HepG2 (cell line): Measurements from ENCODE around the gene TARBP2. TPM values are rescaled to one million over a fixed set of nuclear protein-coding genes. Genes with fewer than 3 reads are reported as not detected.

Experiments used
- AGO1 ChIP-seq: fragments of 200-400 bp; formaldehyde crosslinking; IDR thresholded peaks from 2 replicates; pipeline ENCODE4 v1.6.1; 2017; ENCODE audit warnings: mild to moderate bottlenecking, low read depth, low read length, moderate library complexity; ENCODE audit not compliant: poor library complexity, severe bottlenecking
- AHR ChIP-seq: IDR thresholded peaks from 2 replicates; pipeline ENCODE4 v1.6.1; 2018; ENCODE audit warnings: missing genetic modification reagents, missing compliant biosample characterization
- ATF2 ChIP-seq: sonication (generic); formaldehyde crosslinking; IDR thresholded peaks from 2 replicates; pipeline ENCODE4 v1.4.0; 2020; ENCODE audit warnings: missing genetic modification reagents
- CCAR2 ChIP-seq: fragments of 200-400 bp; formaldehyde crosslinking; optimal IDR thresholded peaks from 2 replicates; pipeline ENCODE3; 2018; ENCODE audit warnings: low read depth, mild to moderate bottlenecking, low read length, moderate library complexity
- CENPX ChIP-seq: sonication (generic); formaldehyde crosslinking; IDR thresholded peaks from 2 replicates; pipeline ENCODE4 v1.9.0; 2021; ENCODE audit warnings: mild to moderate bottlenecking, missing genetic modification reagents, moderate library complexity
- FOSL1 ChIP-seq: sonication (generic); formaldehyde crosslinking; IDR thresholded peaks from 2 replicates; pipeline ENCODE4 v1.9.0; 2021; ENCODE audit warnings: missing genetic modification reagents, borderline replicate concordance
- FOXC1 ChIP-seq: sonication (generic); formaldehyde crosslinking; IDR thresholded peaks from 2 replicates; pipeline ENCODE4 v1.8.0; 2022; ENCODE audit warnings: mild to moderate bottlenecking, missing genetic modification reagents, borderline replicate concordance
- FOXP1 ChIP-seq, 2 experiments: fragments of 450-650 bp in 1 of 2; IDR thresholded peaks; 2 replicates each; pipeline ENCODE4 v1.6.1; 2017 to 2018; ENCODE audit warnings: antibody characterized with exemption in 1 of 2
- HOXA7 ChIP-seq: sonication (generic); formaldehyde crosslinking; IDR thresholded peaks from 2 replicates; pipeline ENCODE4 v1.8.1; 2022; ENCODE audit warnings: mild to moderate bottlenecking, missing genetic modification reagents, moderate library complexity
- KMT2A ChIP-seq: sonication (generic); formaldehyde crosslinking; IDR thresholded peaks from 2 replicates; pipeline ENCODE4 v1.4.0; 2020; ENCODE audit warnings: missing genetic modification reagents
- PCBP1 ChIP-seq: fragments of 200-400 bp; formaldehyde crosslinking; IDR thresholded peaks from 2 replicates; pipeline ENCODE4 v1.6.1; 2017; ENCODE audit warnings: mild to moderate bottlenecking, low read depth, low read length, borderline replicate concordance
- PLRG1 ChIP-seq: fragments of 450-650 bp; conservative IDR thresholded peaks from 2 replicates; pipeline ENCODE4 v1.6.1; 2016
- RFXAP ChIP-seq: sonication (generic); formaldehyde crosslinking; IDR thresholded peaks from 2 replicates; pipeline ENCODE4 v1.4.0; 2020; ENCODE audit warnings: missing genetic modification reagents, borderline replicate concordance
- SRSF9 ChIP-seq: fragments of 200-400 bp; formaldehyde crosslinking; IDR thresholded peaks from 2 replicates; pipeline ENCODE4 v1.6.1; 2018; ENCODE audit warnings: borderline replicate concordance, mild to moderate bottlenecking, low read depth, low read length; ENCODE audit not compliant: insufficient read depth, poor library complexity, severe bottlenecking
- ZNF232 ChIP-seq: sonication (generic); formaldehyde crosslinking; IDR thresholded peaks from 2 replicates; pipeline ENCODE4 v1.4.0; 2020; ENCODE audit warnings: missing genetic modification reagents, borderline replicate concordance
- ZNF354B ChIP-seq: sonication (generic); formaldehyde crosslinking; IDR thresholded peaks from 2 replicates; pipeline ENCODE4 v1.8.0; 2022; ENCODE audit warnings: mild to moderate bottlenecking, missing genetic modification reagents
- ZNF367 ChIP-seq: sonication (generic); formaldehyde crosslinking; IDR thresholded peaks from 2 replicates; pipeline ENCODE4 v1.4.0; 2020; ENCODE audit warnings: missing genetic modification reagents, borderline replicate concordance
- ZNF552 ChIP-seq: sonication (generic); formaldehyde crosslinking; IDR thresholded peaks from 2 replicates; pipeline ENCODE4 v1.9.0; 2022; ENCODE audit warnings: missing genetic modification reagents, mild to moderate bottlenecking, borderline replicate concordance
- polyA plus RNA-seq, 8 experiments: library from polyadenylated mRNA; depleted of rRNA in 3 of 8; stranded (reverse) in 7 of 8; unstranded in 1 of 8; fragments of >200 nt; fragmentation: Illumina TruSeq in 4 of 8; extraction: Trizol in 4 of 8; gene quantifications; 2 replicates each; pipeline versions ENCODE4 v1.2.1 to v1.2.3, GENCODE V29; 2011 to 2016; ENCODE audit warnings: low read depth in 4 of 8, missing spikeins in 1 of 8, mixed read lengths in 1 of 8; ENCODE audit not compliant: insufficient read depth in 1 of 8
- total RNA-seq, 5 experiments: library from RNA; depleted of rRNA; stranded (reverse); fragments of >200 nt; fragmentation: Illumina TruSeq; extraction: Trizol; gene quantifications; 2 replicates each; pipeline ENCODE4 v1.2.3, GENCODE V29; 2016; ENCODE audit warnings: low read depth in 1 of 5
- TF ChIP-seq, protein P1 (sequence below): sonication (generic); formaldehyde crosslinking; IDR thresholded peaks from 2 replicates; pipeline ENCODE4 v1.8.1; 2023; ENCODE audit warnings: missing genetic modification reagents, inconsistent platforms, borderline replicate concordance
- TF ChIP-seq, protein P2 (sequence below): sonication (generic); formaldehyde crosslinking; IDR thresholded peaks from 2 replicates; pipeline ENCODE4 v1.4.0; 2020; ENCODE audit warnings: mild to moderate bottlenecking, missing genetic modification reagents
- TF ChIP-seq, protein P3 (sequence below): sonication (generic); formaldehyde crosslinking; IDR thresholded peaks from 2 replicates; pipeline ENCODE4 v1.4.0; 2020; ENCODE audit warnings: missing genetic modification reagents

TARBP2 gene
- total and polyA plus RNA-seq, 2 of the 13 experiments (the other 11 are each of a cell fraction or from before 2014, with no cell fraction given): 47.0 to 55.5 TPM

GRCh38 chr12:53501615-53502181 lies 615 bp downstream of the TARBP2 start (continued):
- no peak for TF ChIP-seq ZNF552 (CRISPR knock-in tag)
- no peak for TF ChIP-seq SRSF9
- TF ChIP-seq ZNF354B (CRISPR knock-in tag): 0 out of 2 replicates have a peak, but pooled peaks have one; percentile 51
- TF ChIP-seq CCAR2: no peak
- peak; percentile 0 for TF ChIP-seq AGO1
- no peak for TF ChIP-seq FOXP1 (IDR thresholded peaks at IDR 0.05)
- TF ChIP-seq FOXP1 (CRISPR knock-in tag; IDR thresholded peaks at IDR 0.05): no peak; the same call in 1 of the 2 replicates
- 0 out of 2 replicates have a peak, but pooled peaks have one; percentile 43 for TF ChIP-seq KMT2A (CRISPR knock-in tag)
- no peak for TF ChIP-seq CENPX (CRISPR knock-in tag)
- TF ChIP-seq, protein P1, sequence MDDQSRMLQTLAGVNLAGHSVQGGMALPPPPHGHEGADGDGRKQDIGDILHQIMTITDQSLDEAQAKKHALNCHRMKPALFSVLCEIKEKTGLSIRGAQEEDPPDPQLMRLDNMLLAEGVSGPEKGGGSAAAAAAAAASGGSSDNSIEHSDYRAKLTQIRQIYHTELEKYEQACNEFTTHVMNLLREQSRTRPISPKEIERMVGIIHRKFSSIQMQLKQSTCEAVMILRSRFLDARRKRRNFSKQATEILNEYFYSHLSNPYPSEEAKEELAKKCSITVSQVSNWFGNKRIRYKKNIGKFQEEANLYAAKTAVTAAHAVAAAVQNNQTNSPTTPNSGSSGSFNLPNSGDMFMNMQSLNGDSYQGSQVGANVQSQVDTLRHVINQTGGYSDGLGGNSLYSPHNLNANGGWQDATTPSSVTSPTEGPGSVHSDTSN (CRISPR knock-in tag): no peak
- TF ChIP-seq ATF2 (CRISPR knock-in tag): peak; percentile 2; the same call in 1 of the 2 replicates
- no peak for TF ChIP-seq ZNF232 (CRISPR knock-in tag)
- TF ChIP-seq FOXC1 (CRISPR knock-in tag): peak; percentile 11; the same call in 1 of the 2 replicates
- no peak for TF ChIP-seq PCBP1
- TF ChIP-seq FOSL1 (CRISPR knock-in tag): no peak
- no peak for TF ChIP-seq RFXAP
- TF ChIP-seq ZNF367 (CRISPR knock-in tag): no peak
- TF ChIP-seq, protein P2, sequence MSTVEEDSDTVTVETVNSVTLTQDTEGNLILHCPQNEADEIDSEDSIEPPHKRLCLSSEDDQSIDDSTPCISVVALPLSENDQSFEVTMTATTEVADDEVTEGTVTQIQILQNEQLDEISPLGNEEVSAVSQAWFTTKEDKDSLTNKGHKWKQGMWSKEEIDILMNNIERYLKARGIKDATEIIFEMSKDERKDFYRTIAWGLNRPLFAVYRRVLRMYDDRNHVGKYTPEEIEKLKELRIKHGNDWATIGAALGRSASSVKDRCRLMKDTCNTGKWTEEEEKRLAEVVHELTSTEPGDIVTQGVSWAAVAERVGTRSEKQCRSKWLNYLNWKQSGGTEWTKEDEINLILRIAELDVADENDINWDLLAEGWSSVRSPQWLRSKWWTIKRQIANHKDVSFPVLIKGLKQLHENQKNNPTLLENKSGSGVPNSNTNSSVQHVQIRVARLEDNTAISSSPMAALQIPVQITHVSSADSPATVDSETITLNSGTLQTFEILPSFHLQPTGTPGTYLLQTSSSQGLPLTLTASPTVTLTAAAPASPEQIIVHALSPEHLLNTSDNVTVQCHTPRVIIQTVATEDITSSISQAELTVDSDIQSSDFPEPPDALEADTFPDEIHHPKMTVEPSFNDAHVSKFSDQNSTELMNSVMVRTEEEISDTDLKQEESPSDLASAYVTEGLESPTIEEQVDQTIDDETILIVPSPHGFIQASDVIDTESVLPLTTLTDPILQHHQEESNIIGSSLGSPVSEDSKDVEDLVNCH (CRISPR knock-in tag): 0 out of 2 replicates have a peak, but pooled peaks have one; percentile 29
- TF ChIP-seq PLRG1: no peak
- TF ChIP-seq AHR (CRISPR knock-in tag): no peak
- TF ChIP-seq, protein P3, sequence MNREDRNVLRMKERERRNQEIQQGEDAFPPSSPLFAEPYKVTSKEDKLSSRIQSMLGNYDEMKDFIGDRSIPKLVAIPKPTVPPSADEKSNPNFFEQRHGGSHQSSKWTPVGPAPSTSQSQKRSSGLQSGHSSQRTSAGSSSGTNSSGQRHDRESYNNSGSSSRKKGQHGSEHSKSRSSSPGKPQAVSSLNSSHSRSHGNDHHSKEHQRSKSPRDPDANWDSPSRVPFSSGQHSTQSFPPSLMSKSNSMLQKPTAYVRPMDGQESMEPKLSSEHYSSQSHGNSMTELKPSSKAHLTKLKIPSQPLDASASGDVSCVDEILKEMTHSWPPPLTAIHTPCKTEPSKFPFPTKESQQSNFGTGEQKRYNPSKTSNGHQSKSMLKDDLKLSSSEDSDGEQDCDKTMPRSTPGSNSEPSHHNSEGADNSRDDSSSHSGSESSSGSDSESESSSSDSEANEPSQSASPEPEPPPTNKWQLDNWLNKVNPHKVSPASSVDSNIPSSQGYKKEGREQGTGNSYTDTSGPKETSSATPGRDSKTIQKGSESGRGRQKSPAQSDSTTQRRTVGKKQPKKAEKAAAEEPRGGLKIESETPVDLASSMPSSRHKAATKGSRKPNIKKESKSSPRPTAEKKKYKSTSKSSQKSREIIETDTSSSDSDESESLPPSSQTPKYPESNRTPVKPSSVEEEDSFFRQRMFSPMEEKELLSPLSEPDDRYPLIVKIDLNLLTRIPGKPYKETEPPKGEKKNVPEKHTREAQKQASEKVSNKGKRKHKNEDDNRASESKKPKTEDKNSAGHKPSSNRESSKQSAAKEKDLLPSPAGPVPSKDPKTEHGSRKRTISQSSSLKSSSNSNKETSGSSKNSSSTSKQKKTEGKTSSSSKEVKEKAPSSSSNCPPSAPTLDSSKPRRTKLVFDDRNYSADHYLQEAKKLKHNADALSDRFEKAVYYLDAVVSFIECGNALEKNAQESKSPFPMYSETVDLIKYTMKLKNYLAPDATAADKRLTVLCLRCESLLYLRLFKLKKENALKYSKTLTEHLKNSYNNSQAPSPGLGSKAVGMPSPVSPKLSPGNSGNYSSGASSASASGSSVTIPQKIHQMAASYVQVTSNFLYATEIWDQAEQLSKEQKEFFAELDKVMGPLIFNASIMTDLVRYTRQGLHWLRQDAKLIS (CRISPR knock-in tag): no peak
- TF ChIP-seq HOXA7 (CRISPR knock-in tag): no peak
